AG09319 (cell line): ENCODE data around the gene SCNN1B.

Source experiments
- DNase-seq: peaks from one replicate; pipeline ENCODE4 v3.0.0-alpha.2; 2010; ENCODE audit warnings: low read depth; ENCODE audit errors: extremely low read depth
- CTCF ChIP-seq: IDR thresholded peaks from 2 replicates; pipeline ENCODE4 v1.5.1; 2011; ENCODE audit warnings: low read depth, mild to moderate bottlenecking, inconsistent platforms, low read length, moderate library complexity

SCNN1B gene

GRCh38 chr16:23301251-23302044, 654 bp upstream of the SCNN1B start:
- TF ChIP-seq CTCF, result no peak
- no peak for DNase-seq

- DNase-seq, result no peak
- no peak for TF ChIP-seq CTCF
Observed at GRCh38 chr16:23303685-23304084, 1.6 kb downstream of the SCNN1B start.

- no peak for TF ChIP-seq CTCF
- no peak for DNase-seq
Observed at GRCh38 chr16:23304620-23305019, 2.5 kb downstream of the SCNN1B start.

GRCh38 chr16:23306199-23307100, 4.3 kb downstream of the SCNN1B start:
- DNase-seq, result no peak
- no peak for TF ChIP-seq CTCF

- no peak for TF ChIP-seq CTCF
- no peak for DNase-seq
Observed at GRCh38 chr16:23310217-23310616, 8.1 kb downstream of the SCNN1B start.

- DNase-seq, result no peak
- no peak for TF ChIP-seq CTCF
Observed at GRCh38 chr16:23310744-23311143, 8.6 kb downstream of the SCNN1B start.

GRCh38 chr16:23316232-23316631, 14.1 kb downstream of the SCNN1B start:
- no peak for DNase-seq
- TF ChIP-seq CTCF, result no peak
